ENCODE measurements around the gene XYLT1.
A peak's percentile ranks its signal among the peaks of the same experiment; 100 is the strongest.

XYLT1 gene

DNA sequence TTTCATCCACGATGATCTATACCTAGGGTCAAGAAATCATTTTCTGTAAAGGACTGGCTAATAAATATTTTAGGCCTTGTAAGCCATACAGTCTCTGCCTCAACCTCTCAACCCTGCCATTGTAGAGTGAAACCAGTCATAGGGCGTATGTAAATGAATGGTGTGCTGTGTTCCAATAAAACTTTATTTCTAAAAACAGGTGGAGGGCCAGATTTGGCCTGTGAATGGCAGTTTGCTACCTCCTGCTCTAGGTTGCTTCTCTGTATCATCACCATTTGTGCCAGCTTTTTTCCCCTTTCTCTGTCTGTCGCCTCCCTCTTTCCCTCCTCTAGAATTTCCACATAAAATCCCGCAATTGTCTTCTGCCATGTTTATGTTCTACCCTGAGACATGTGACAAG is 181.7 kb downstream of the XYLT1 start:
- 0 out of 22 replicates have a peak, but pooled peaks cover 0 to 4% (median 0%) of the 10 kb centered on the region in 11 experiments for H3K9me3 ChIP-seq (replicated peaks in 1 of 11)
- no peak overlapping the region for H3K4me2 ChIP-seq
- peaks cover 0 to 46% (median 14%) of the 10 kb centered on the region in 11 experiments; a peak in 10 of 22 replicates for H4K20me1 ChIP-seq
- peaks cover 0 to 39% (median 16%) of the 10 kb centered on the region in 11 experiments; a peak in 11 of 22 replicates for H3K36me3 ChIP-seq
- no peak overlapping the region for H3K9ac ChIP-seq
- TF ChIP-seq Cebpa-rat (IDR thresholded peaks at IDR 0.05) = no peak
- H3K4me3 ChIP-seq = no peak overlapping the region
- peaks cover 0 to 62% (median 46%) of the 10 kb centered on the region in 10 experiments; a peak in 17 of 20 replicates for H3K4me1 ChIP-seq
- H3K27me3 ChIP-seq = no peaks in the 10 kb centered on the region
- H3K27ac ChIP-seq = no peak overlapping the region

GRCh38 chr16:17287166-17287800 is 183.5 kb downstream of the XYLT1 start:
- no peak overlapping the region for H3K4me2 ChIP-seq
- H3K4me3 ChIP-seq = no peak overlapping the region
- peaks cover 15 to 62% (median 48%) of the 10 kb centered on the region in 10 experiments for H3K4me1 ChIP-seq
- H4K20me1 ChIP-seq = peaks cover 0 to 55% (median 15%) of the 10 kb centered on the region in 11 experiments; a peak in 10 of 22 replicates
- H3K27me3 ChIP-seq = no peaks in the 10 kb centered on the region
- no peak overlapping the region; a peak in 1 of 22 replicates for H3K9ac ChIP-seq
- peak overlapping the region in 2 of 11 experiments; percentile 11 to 25; a peak in 2 of 22 replicates for H3K27ac ChIP-seq
- H3K36me3 ChIP-seq = peaks cover 0 to 39% (median 12%) of the 10 kb centered on the region in 11 experiments; a peak in 11 of 22 replicates
- TF ChIP-seq Cebpa-rat (IDR thresholded peaks at IDR 0.05) = no peak
- H3K9me3 ChIP-seq (replicated peaks in 1 of 11) = 0 out of 22 replicates have a peak, but pooled peaks cover 0 to 4% (median 0%) of the 10 kb centered on the region in 11 experiments

GRCh38 chr16:17286443-17286842 is 184.3 kb downstream of the XYLT1 start:
- H4K20me1 ChIP-seq = peaks cover 0 to 63% (median 22%) of the 10 kb centered on the region in 11 experiments; a peak in 11 of 22 replicates
- TF ChIP-seq Cebpa-rat (IDR thresholded peaks at IDR 0.05) = no peak
- no peak overlapping the region for H3K27ac ChIP-seq
- H3K4me3 ChIP-seq = no peak overlapping the region
- peak overlapping the region in 4 of 11 experiments; percentile 2 to 13 (median 6); a peak in 1 of 22 replicates for H3K4me2 ChIP-seq
- peaks cover 21 to 70% (median 56%) of the 10 kb centered on the region in 10 experiments for H3K4me1 ChIP-seq
- peaks cover 0 to 33% (median 12%) of the 10 kb centered on the region in 11 experiments; a peak in 11 of 22 replicates for H3K36me3 ChIP-seq
- H3K9me3 ChIP-seq (replicated peaks in 1 of 11) = 0 out of 22 replicates have a peak, but pooled peaks cover 0 to 4% (median 0%) of the 10 kb centered on the region in 11 experiments
- no peak overlapping the region for H3K9ac ChIP-seq
- H3K27me3 ChIP-seq = no peaks in the 10 kb centered on the region

DNA sequence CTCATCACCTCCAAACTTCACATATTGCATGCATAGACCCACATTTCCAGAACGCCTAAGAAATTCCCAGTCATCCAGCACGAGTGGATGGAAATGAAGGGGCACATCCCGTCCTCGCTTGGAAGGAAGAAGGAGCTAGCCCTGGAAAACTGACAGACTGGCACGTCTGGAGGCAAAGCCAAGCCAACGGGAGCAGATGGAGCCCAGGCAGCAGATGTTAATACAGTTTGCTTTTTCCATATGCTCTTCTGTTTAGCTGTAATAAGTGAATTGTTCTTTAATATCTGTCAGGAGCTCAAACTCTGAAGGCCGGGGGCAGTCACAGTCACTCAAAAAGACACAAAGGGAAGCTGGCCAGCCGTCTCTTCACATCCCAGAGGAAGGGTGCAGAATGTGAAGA is 187.7 kb downstream of the XYLT1 start:
- Histone ChIP-seq H3K9ac (peak overlapping the region in 5 of 11 experiments; percentile 5 to 63 (median 53); a peak in 10 of 22 replicates), H3K4me3 (no peak overlapping the region), H3K4me1 (peaks cover 32 to 98% (median 82%) of the 10 kb centered on the region in 10 experiments), H4K20me1 (peaks cover 0 to 85% (median 31%) of the 10 kb centered on the region in 11 experiments; a peak in 12 of 22 replicates), H3K36me3 (peaks cover 0 to 8% (median 0%) of the 10 kb centered on the region in 11 experiments; a peak in 3 of 22 replicates), H3K27ac (peak overlapping the region in 8 of 11 experiments; percentile 24 to 67 (median 54); a peak in 14 of 22 replicates), H3K27me3 (no peaks in the 10 kb centered on the region), H3K4me2 (peak overlapping the region; percentile 5 to 91 (median 79); a peak in 21 of 22 replicates), H3K9me3 (replicated peaks in 1 of 11) (no peaks in the 10 kb centered on the region)
- no peak for TF ChIP-seq Cebpa-rat (IDR thresholded peaks at IDR 0.05)

- Histone ChIP-seq H3K4me2 (peak overlapping the region in 10 of 11 experiments; percentile 28 to 91 (median 80)), H4K20me1 (peaks cover 0 to 84% (median 31%) of the 10 kb centered on the region in 11 experiments; a peak in 12 of 22 replicates), H3K27ac (peak overlapping the region in 6 of 11 experiments; percentile 19 to 67 (median 54); a peak in 11 of 22 replicates)
These were observed 188.5 kb downstream of the XYLT1 start for GRCh38 chr16:17282247-17282646.

GRCh38 chr16:17281052-17281451 is 189.7 kb downstream of the XYLT1 start:
- no peak for TF ChIP-seq Cebpa-rat (IDR thresholded peaks at IDR 0.05)
- Histone ChIP-seq H3K27ac (peak overlapping the region in 4 of 11 experiments; percentile 6 to 64 (median 44); a peak in 4 of 22 replicates), H4K20me1 (peaks cover 0 to 72% (median 31%) of the 10 kb centered on the region in 11 experiments; a peak in 12 of 22 replicates), H3K9ac (no peak overlapping the region), H3K4me2 (peak overlapping the region in 9 of 11 experiments; percentile 63 to 91 (median 81); a peak in 17 of 22 replicates), H3K4me1 (peaks cover 38 to 98% (median 96%) of the 10 kb centered on the region in 10 experiments), H3K4me3 (no peak overlapping the region), H3K9me3 (replicated peaks in 1 of 11) (no peaks in the 10 kb centered on the region), H3K27me3 (no peaks in the 10 kb centered on the region), H3K36me3 (peaks cover 0 to 7% (median 0%) of the 10 kb centered on the region in 11 experiments; a peak in 2 of 22 replicates)

More at GRCh38 chr16:17282247-17282646, 188.5 kb downstream of the XYLT1 start:
- peaks cover 0 to 6% (median 0%) of the 10 kb centered on the region in 11 experiments; a peak in 2 of 22 replicates for H3K36me3 ChIP-seq
- H3K4me1 ChIP-seq = peaks cover 36 to 98% (median 90%) of the 10 kb centered on the region in 10 experiments
- peak overlapping the region in 2 of 10 experiments; percentile 9 to 36; a peak in 2 of 20 replicates for H3K4me3 ChIP-seq
- no peak for TF ChIP-seq Cebpa-rat (IDR thresholded peaks at IDR 0.05)
- no peaks in the 10 kb centered on the region for H3K9me3 ChIP-seq (replicated peaks in 1 of 11)
- no peaks in the 10 kb centered on the region for H3K27me3 ChIP-seq
- peak overlapping the region in 5 of 11 experiments; percentile 5 to 42 (median 21); a peak in 6 of 22 replicates for H3K9ac ChIP-seq

DNA sequence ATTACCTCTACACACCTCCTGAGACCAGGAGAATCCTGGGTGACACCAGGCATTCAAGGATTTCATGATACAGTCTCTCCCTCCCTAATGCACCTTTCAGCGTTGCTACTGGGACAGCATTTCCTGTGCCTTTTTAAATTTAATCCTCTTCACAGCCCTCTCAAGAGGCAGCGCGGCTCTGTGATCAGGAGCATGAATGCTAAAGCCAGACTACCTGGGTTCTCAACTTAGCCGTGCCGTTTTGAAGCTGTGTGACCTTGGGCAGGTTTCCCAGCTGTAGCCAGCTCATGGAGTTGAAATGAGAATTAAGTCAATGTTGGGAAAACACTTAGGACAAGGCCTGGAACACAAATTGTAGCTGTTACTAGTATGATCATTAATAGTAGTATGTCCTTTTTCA is 191.8 kb downstream of the XYLT1 start:
- Histone ChIP-seq H3K27ac (peak overlapping the region in 5 of 11 experiments; percentile 17 to 47 (median 41); a peak in 10 of 22 replicates), H3K9ac (peak overlapping the region in 4 of 11 experiments; percentile 21 to 42 (median 25); a peak in 5 of 22 replicates), H3K4me2 (peak overlapping the region; percentile 27 to 82 (median 69); a peak in 20 of 22 replicates), H3K9me3 (replicated peaks in 1 of 11) (no peaks in the 10 kb centered on the region), H3K36me3 (peaks cover 0 to 7% (median 0%) of the 10 kb centered on the region in 11 experiments; a peak in 2 of 22 replicates), H3K27me3 (no peaks in the 10 kb centered on the region), H4K20me1 (peaks cover 0 to 70% (median 20%) of the 10 kb centered on the region in 11 experiments; a peak in 10 of 22 replicates), H3K4me3 (no peak overlapping the region), H3K4me1 (peaks cover 58 to 98% (median 94%) of the 10 kb centered on the region in 10 experiments)
- TF ChIP-seq Cebpa-rat (IDR thresholded peaks at IDR 0.05) = no peak

DNA sequence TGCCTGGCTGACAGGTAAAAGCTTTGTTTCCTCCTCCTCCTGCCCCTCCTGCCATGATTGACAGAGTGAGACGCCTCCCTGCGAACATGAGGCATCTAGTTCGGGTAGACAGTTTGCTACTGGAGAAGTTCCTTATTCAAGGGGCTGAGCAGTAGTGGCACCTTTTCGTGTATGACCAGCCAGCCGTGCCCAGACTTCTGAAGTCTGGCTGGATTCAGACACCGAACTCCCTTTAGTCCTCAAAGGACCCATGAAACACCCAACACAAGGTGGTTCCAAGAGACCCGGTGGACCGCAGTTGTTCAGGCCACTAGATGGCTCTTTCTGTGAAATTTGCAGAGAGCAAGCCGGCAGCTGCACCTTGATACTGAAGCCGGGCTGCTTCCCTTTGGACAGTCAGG is 192.8 kb downstream of the XYLT1 start:
- peak overlapping the region in 7 of 11 experiments; percentile 0 to 51 (median 16); a peak in 6 of 22 replicates for H3K27ac ChIP-seq
- H3K36me3 ChIP-seq = peaks cover 0 to 10% (median 0%) of the 10 kb centered on the region in 11 experiments; a peak in 2 of 22 replicates
- no peak for TF ChIP-seq Cebpa-rat (IDR thresholded peaks at IDR 0.05)
- no peaks in the 10 kb centered on the region for H3K9me3 ChIP-seq (replicated peaks in 1 of 11)
- peaks cover 57 to 97% (median 91%) of the 10 kb centered on the region in 10 experiments for H3K4me1 ChIP-seq
- H3K27me3 ChIP-seq = no peaks in the 10 kb centered on the region
- H4K20me1 ChIP-seq = peaks cover 0 to 60% (median 20%) of the 10 kb centered on the region in 11 experiments; a peak in 10 of 22 replicates
- peak overlapping the region; percentile 27 to 82 (median 69) for H3K4me2 ChIP-seq
- H3K9ac ChIP-seq = peak overlapping the region in 2 of 11 experiments; percentile 2 to 19; a peak in 1 of 22 replicates
- no peak overlapping the region for H3K4me3 ChIP-seq
